ENCODE data around the gene MAK.

Gene MAK

DNA sequence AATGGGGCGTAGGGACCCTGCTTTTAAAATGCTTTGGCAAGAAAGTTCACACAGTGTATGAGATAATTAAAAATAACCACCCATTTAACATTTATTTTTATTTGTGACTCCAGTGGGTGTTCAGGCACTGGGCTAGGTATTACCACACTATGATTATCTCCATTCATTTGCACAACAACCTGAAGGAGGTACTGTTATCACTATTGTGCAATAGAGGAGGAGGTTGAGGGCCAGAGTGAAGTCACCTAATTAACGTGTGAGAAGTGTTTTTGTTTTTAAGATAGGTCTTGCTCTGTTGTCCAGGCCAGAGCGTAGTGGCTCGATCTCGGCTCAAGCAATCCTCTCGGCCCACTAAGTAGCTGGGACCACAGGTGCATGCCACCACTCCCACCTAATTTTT, 29.2 kb downstream of the MAK start:
- Histone ChIP-seq H3K4me3 (ENCODE audit: low read depth, low read length) (no peak overlapping the region), H3K9me3 (ENCODE audit: control insufficient read depth, insufficient read depth, low read length) (no peaks in the 10 kb centered on the region), H3K36me3 (ENCODE audit: control insufficient read depth, insufficient read depth, low read length) (no peaks in the 10 kb centered on the region), H3K27me3 (ENCODE audit: control insufficient read depth, insufficient read depth, low read length) (no peaks in the 10 kb centered on the region), H3K4me1 (ENCODE audit: control insufficient read depth, insufficient read depth, low read length) (no peaks in the 10 kb centered on the region), H3K9ac (ENCODE audit: low read depth, low read length) (no peak overlapping the region)

DNA sequence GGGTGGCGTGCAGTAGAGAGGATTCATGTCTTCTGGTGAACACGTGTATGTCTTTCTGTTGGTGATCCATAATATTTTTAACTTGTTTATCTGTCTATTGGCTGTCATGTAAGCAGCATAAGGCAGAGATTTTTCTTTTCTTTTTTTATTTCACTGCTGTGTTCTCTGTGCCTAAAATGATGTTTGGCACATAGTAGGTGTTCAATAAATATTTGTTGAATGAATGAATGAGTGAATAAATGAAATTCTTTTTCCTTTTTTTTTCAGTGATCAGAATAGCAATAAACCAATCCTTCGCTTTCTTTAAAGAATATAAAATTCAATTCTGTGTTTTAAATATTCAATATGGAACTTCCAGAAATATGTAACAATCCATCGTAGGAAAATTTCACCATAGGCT, 30.0 kb downstream of the MAK start:
- Histone ChIP-seq H3K36me3 (ENCODE audit: control insufficient read depth, insufficient read depth, low read length) (no peaks in the 10 kb centered on the region), H3K4me3 (ENCODE audit: low read depth, low read length) (no peak overlapping the region), H3K4me1 (ENCODE audit: control insufficient read depth, insufficient read depth, low read length) (no peaks in the 10 kb centered on the region), H3K27me3 (ENCODE audit: control insufficient read depth, insufficient read depth, low read length) (no peaks in the 10 kb centered on the region), H3K9ac (ENCODE audit: low read depth, low read length) (no peak overlapping the region), H3K9me3 (ENCODE audit: control insufficient read depth, insufficient read depth, low read length) (no peaks in the 10 kb centered on the region)

DNA sequence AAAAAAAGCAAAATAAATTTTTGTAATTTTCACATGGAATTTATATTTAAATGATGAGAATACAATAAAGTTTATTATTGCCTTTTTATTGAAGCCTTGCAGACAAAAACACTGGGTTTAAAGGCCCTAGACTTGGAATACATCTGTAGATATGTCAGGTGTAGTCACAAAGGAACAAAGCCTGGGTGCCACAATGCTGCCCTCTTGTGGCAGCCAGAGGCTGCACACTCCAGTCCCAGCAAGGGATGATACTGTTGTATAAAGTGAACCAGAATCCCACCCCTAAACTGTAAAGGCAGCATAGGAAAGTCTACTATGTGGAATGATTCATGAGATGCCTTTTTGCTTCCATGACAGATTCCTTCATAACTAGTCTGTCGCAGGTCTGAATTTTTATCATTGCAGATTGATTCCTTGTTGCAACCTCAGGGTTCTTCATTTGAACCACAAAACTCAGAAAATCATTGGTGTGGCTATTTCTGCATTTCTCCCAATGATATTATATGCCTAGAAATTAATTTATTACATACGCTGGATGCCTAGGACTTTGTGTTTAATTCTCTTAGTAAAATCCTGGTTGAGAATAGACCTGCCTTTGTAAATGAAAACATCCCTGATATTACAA, 37.0 kb downstream of the MAK start:
- Histone ChIP-seq H3K9me3 (ENCODE audit: control insufficient read depth, insufficient read depth, low read length) (no peaks in the 10 kb centered on the region), H3K9ac (ENCODE audit: low read depth, low read length) (no peak overlapping the region), H3K36me3 (ENCODE audit: control insufficient read depth, insufficient read depth, low read length) (no peaks in the 10 kb centered on the region), H3K4me3 (ENCODE audit: low read depth, low read length) (no peak overlapping the region), H3K27me3 (ENCODE audit: control insufficient read depth, insufficient read depth, low read length) (no peaks in the 10 kb centered on the region), H3K4me1 (ENCODE audit: control insufficient read depth, insufficient read depth, low read length) (peaks cover 3% of the 10 kb centered on the region)

DNA sequence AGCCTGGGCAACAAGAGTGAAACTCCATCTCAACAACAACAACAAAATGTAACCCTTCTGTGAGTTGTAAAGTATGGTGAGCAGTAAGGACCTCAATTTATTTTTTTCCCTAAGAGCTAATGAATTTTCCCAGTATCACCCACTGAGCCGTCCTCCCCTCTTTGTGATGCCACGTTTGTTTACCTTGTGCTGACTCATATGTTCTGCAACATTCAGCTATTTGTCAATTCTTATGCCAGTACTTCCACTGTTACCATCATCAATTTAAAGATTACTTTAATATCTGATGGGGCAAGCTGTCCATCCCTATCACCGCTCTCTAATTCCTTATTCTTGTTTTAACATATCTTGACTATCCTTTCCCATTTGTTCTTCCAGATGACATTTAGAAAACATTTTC, 37.5 kb downstream of the MAK start:
- Histone ChIP-seq H3K4me3 (ENCODE audit: low read depth, low read length) (no peak overlapping the region), H3K4me1 (ENCODE audit: control insufficient read depth, insufficient read depth, low read length) (peaks cover 3% of the 10 kb centered on the region), H3K27me3 (ENCODE audit: control insufficient read depth, insufficient read depth, low read length) (no peaks in the 10 kb centered on the region), H3K9me3 (ENCODE audit: control insufficient read depth, insufficient read depth, low read length) (no peaks in the 10 kb centered on the region), H3K36me3 (ENCODE audit: control insufficient read depth, insufficient read depth, low read length) (no peaks in the 10 kb centered on the region), H3K9ac (ENCODE audit: low read depth, low read length) (no peak overlapping the region)

DNA sequence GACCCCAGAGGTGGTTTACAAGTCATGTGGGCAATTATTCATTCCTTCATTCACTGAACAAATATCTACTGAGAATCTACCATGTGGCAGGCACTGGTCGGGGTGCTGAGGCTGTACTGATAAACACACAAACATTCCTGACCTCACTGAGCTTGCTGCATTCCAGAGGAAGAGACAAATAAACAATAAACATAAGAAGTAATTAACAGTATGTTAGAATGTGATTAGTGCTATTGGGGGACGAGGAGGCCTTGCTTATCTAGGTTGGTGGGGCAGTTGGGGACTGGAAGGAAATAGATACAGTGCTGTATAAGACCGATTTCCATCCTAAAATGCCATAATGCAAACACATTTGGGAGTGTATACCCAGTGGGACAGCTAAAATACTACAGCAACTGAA, 44.1 kb downstream of the MAK start:
- H3K9me3 ChIP-seq (ENCODE audit: control insufficient read depth, insufficient read depth, low read length): no peaks in the 10 kb centered on the region
- H3K27me3 ChIP-seq (ENCODE audit: control insufficient read depth, insufficient read depth, low read length): no peaks in the 10 kb centered on the region
- no peak overlapping the region for H3K4me3 ChIP-seq (ENCODE audit: low read depth, low read length)
- no peak overlapping the region for H3K9ac ChIP-seq (ENCODE audit: low read depth, low read length)
- no peaks in the 10 kb centered on the region for H3K4me1 ChIP-seq (ENCODE audit: control insufficient read depth, insufficient read depth, low read length)
- H3K36me3 ChIP-seq (ENCODE audit: control insufficient read depth, insufficient read depth, low read length): no peaks in the 10 kb centered on the region

DNA sequence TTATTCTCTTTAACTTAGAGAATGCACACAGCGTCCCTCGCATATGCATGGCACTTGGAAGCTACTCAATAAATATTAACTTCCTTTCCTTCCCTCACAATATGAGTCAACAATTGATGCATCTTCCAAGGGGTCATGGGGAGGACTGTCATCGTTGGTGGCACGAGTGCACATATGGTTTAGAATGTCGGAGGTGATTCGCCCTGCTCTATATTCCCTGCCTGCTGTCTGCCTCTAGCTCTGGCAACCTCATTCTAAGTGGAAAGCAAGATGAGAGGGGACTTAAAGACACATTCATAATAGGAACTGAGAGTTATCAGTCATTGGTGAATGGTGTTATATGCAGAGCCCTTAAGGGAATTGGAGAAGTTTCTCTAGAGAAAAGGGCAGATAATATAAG, 44.6 kb downstream of the MAK start:
- H3K36me3 ChIP-seq (ENCODE audit: control insufficient read depth, insufficient read depth, low read length): no peaks in the 10 kb centered on the region
- no peaks in the 10 kb centered on the region for H3K9me3 ChIP-seq (ENCODE audit: control insufficient read depth, insufficient read depth, low read length)
- no peak overlapping the region for H3K4me3 ChIP-seq (ENCODE audit: low read depth, low read length)
- H3K9ac ChIP-seq (ENCODE audit: low read depth, low read length): no peak overlapping the region
- no peaks in the 10 kb centered on the region for H3K27me3 ChIP-seq (ENCODE audit: control insufficient read depth, insufficient read depth, low read length)
- H3K4me1 ChIP-seq (ENCODE audit: control insufficient read depth, insufficient read depth, low read length): no peaks in the 10 kb centered on the region

DNA sequence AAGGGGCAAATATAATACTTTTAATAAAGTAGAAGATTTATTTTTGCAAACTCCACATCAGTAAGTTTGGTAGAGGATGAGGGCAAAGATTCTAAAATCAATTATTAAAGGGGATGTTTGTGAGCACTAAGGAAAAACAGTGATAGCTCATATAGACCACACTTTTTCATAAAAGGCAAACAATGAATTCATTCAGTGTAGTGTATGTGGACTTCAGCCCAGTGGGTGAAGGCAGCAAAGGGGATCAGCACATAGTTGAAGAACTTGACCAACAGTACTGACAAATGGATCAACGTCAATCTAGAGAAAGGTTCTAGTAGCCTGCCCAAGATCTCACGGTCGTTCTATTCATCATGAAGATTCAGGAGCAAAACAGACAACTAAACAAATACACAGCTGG, 45.3 kb downstream of the MAK start:
- H3K27me3 ChIP-seq (ENCODE audit: control insufficient read depth, insufficient read depth, low read length): no peaks in the 10 kb centered on the region
- no peak overlapping the region for H3K9ac ChIP-seq (ENCODE audit: low read depth, low read length)
- no peaks in the 10 kb centered on the region for H3K9me3 ChIP-seq (ENCODE audit: control insufficient read depth, insufficient read depth, low read length)
- H3K4me1 ChIP-seq (ENCODE audit: control insufficient read depth, insufficient read depth, low read length): no peaks in the 10 kb centered on the region
- H3K36me3 ChIP-seq (ENCODE audit: control insufficient read depth, insufficient read depth, low read length): no peaks in the 10 kb centered on the region
- H3K4me3 ChIP-seq (ENCODE audit: low read depth, low read length): no peak overlapping the region

DNA sequence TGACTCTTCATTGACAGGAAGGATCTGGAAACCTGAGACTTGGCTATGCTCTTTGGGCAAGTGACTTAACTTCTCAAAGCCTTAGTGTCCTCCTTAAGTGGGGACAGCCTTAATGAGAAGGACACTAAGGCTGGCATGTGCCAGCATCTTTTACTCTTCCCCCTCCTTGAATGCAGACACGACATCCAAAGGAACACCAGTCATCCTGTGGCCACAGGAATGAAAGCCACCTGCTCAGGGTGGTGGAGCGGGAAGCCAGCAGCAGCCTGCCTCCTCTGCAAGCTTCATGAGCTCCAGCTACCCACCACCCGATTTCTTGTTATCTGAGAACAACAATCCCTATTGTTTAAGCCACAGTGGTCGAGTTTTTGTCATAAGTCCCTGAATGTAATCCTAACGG, 46.2 kb downstream of the MAK start:
- Histone ChIP-seq H3K36me3 (ENCODE audit: control insufficient read depth, insufficient read depth, low read length) (no peaks in the 10 kb centered on the region), H3K27me3 (ENCODE audit: control insufficient read depth, insufficient read depth, low read length) (no peaks in the 10 kb centered on the region), H3K4me3 (ENCODE audit: low read depth, low read length) (no peak overlapping the region), H3K9me3 (ENCODE audit: control insufficient read depth, insufficient read depth, low read length) (no peaks in the 10 kb centered on the region), H3K9ac (ENCODE audit: low read depth, low read length) (no peak overlapping the region), H3K4me1 (ENCODE audit: control insufficient read depth, insufficient read depth, low read length) (no peaks in the 10 kb centered on the region)

DNA sequence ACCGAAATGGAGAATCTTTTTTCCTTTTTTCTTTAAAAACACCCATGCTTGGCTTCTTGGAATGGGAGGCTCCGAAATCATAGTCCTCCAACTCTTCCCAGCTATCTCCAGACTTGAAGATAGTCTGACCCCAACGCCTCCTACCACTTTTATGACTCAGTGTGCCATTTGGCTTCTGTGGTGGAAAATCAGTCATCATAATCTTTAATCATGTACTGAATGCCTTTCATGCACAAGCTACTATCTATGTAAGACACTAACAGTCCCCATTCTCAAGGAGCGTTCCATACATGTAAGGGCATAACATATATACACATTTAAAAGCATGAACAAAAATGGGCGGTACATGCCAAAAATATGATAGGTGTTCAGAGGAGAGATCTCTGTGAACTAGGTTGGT, 46.7 kb downstream of the MAK start:
- H3K36me3 ChIP-seq (ENCODE audit: control insufficient read depth, insufficient read depth, low read length): no peaks in the 10 kb centered on the region
- H3K27me3 ChIP-seq (ENCODE audit: control insufficient read depth, insufficient read depth, low read length): no peaks in the 10 kb centered on the region
- no peak overlapping the region for H3K9ac ChIP-seq (ENCODE audit: low read depth, low read length)
- H3K4me1 ChIP-seq (ENCODE audit: control insufficient read depth, insufficient read depth, low read length): no peaks in the 10 kb centered on the region
- H3K9me3 ChIP-seq (ENCODE audit: control insufficient read depth, insufficient read depth, low read length): no peaks in the 10 kb centered on the region
- H3K4me3 ChIP-seq (ENCODE audit: low read depth, low read length): no peak overlapping the region

DNA sequence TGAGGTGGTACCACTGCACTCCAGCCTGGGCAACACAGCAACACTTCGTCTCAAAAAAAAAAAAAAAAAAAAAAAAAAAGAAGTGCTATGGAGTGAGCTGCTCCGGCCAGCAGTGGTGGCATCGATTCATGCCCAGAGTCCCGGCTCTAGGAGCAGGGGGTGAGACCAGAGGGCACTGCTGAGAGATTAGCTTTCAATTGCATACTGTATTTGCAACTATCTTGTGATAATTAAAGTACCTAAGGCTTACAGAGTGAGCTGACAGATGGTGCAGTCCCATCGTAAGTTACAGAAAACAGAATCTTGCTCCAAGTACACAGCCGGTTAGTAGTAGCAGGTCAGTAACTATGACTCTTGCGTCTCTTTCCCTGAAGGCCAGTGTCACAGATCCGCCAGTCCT, 59.3 kb downstream of the MAK start:
- Histone ChIP-seq H3K36me3 (ENCODE audit: control insufficient read depth, insufficient read depth, low read length) (peaks cover 4% of the 10 kb centered on the region), H3K4me3 (ENCODE audit: low read depth, low read length) (no peak overlapping the region), H3K9ac (ENCODE audit: low read depth, low read length) (no peak overlapping the region), H3K9me3 (ENCODE audit: control insufficient read depth, insufficient read depth, low read length) (no peaks in the 10 kb centered on the region), H3K4me1 (ENCODE audit: control insufficient read depth, insufficient read depth, low read length) (no peaks in the 10 kb centered on the region), H3K27me3 (ENCODE audit: control insufficient read depth, insufficient read depth, low read length) (no peaks in the 10 kb centered on the region)

DNA sequence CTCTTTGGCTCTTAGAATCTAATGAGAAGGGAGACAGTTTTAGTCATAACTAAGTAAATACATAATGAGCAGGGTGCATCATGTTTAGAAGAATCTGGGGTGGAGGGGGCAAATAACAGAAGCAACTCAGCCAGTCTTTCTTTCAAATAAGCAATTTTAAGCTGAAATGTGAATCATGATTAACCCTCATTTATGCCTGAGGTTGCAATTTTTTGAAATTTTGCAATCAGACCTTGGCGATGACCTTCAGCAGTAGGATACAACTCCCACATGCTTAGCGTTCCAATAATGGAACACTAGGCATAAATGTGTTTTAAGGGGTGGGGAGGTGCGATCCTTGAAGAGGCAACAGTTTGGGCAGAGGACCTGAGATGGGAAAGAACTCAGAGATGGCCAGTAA, 60.1 kb downstream of the MAK start:
- peaks cover 4% of the 10 kb centered on the region for H3K36me3 ChIP-seq (ENCODE audit: control insufficient read depth, insufficient read depth, low read length)
- no peaks in the 10 kb centered on the region for H3K9me3 ChIP-seq (ENCODE audit: control insufficient read depth, insufficient read depth, low read length)
- no peaks in the 10 kb centered on the region for H3K27me3 ChIP-seq (ENCODE audit: control insufficient read depth, insufficient read depth, low read length)
- H3K4me1 ChIP-seq (ENCODE audit: control insufficient read depth, insufficient read depth, low read length): no peaks in the 10 kb centered on the region
- no peak overlapping the region for H3K9ac ChIP-seq (ENCODE audit: low read depth, low read length)
- no peak overlapping the region for H3K4me3 ChIP-seq (ENCODE audit: low read depth, low read length)

DNA sequence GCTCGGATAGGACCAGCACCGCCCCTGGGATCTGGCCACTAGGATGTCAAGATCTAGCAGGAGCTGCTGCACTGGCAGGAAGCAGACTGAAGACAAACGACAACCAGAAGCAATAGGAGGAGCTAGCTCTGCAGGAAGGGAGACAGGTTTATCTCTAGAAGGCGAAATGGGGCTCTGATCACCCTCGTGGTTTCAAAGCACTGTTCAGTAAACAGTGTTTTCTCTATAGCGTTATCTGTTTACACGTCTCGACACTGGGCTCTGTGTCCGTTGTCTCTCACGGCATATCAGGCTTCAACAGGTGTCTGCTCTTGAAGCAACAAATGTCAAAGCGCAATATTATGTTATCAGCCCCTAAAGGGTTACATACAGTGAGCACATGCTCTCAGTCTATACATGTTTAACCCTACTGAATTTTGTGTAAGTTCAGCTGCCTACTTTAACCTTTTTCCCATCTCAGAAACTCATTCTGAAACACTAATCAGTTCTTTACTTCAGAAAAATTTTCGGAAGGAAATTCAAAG, 66.9 kb downstream of the MAK start:
- Histone ChIP-seq H3K4me3 (ENCODE audit: low read depth, low read length) (no peak overlapping the region), H3K4me1 (ENCODE audit: control insufficient read depth, insufficient read depth, low read length) (no peaks in the 10 kb centered on the region), H3K9ac (ENCODE audit: low read depth, low read length) (no peak overlapping the region), H3K27me3 (ENCODE audit: control insufficient read depth, insufficient read depth, low read length) (no peaks in the 10 kb centered on the region), H3K9me3 (ENCODE audit: control insufficient read depth, insufficient read depth, low read length) (no peaks in the 10 kb centered on the region), H3K36me3 (ENCODE audit: control insufficient read depth, insufficient read depth, low read length) (peaks cover 10% of the 10 kb centered on the region)

Data from iPS-15b (cell line).